Cardiac muscle cell (in vitro differentiated cells and primary cell): ENCODE data around the gene ACOT13. TPM values are rescaled to one million over a fixed set of nuclear protein-coding genes. Genes with fewer than 3 reads are reported as not detected.
A peak's percentile ranks its signal among the peaks of the same experiment; 100 is the strongest.
"Not testable (repeated sequence)": the region's sequence is repeated elsewhere in the genome, so short reads cannot be mapped to it uniquely, and the experiment has no call there.

Experiments
- DNase-seq, 2 donors: peaks; one replicate each; pipeline versions ENCODE4 v3.0.0 to v3.0.0-alpha.2; 2010 to 2017; ENCODE audit warnings: low read depth in 1 of 2, low spot score in 1 of 2
- H3K27ac ChIP-seq: fragments of 200-600 bp; sonication (generic); 2 replicates; pipeline ENCODE4 v1.5.1; 2016
- H3K27me3 ChIP-seq: fragments of 200-600 bp; sonication (generic); 2 replicates; pipeline ENCODE4 v1.6.0; 2016; ENCODE audit warnings: control low read depth
- H3K36me3 ChIP-seq: fragments of 200-600 bp; sonication (generic); 2 replicates; pipeline ENCODE4 v1.5.1; 2016; ENCODE audit warnings: control low read depth
- H3K4me1 ChIP-seq: fragments of 200-600 bp; sonication (generic); 2 replicates; pipeline ENCODE4 v1.8.1; 2017; ENCODE audit warnings: low read depth, mild to moderate bottlenecking, mixed run types
- H3K4me3 ChIP-seq: fragments of 200-600 bp; sonication (generic); 2 replicates; pipeline ENCODE4 v1.5.1; 2016; ENCODE audit warnings: mild to moderate bottlenecking
- H3K9me3 ChIP-seq: fragments of 200-600 bp; sonication (generic); 2 replicates; pipeline ENCODE4 v1.5.1; 2017; ENCODE audit warnings: low read depth, mild to moderate bottlenecking, control low read depth
- CTCF ChIP-seq: IDR thresholded peaks from 2 replicates; pipeline ENCODE4 v1.5.1; 2012; ENCODE audit warnings: low read depth, mild to moderate bottlenecking, low read length
- polyA plus RNA-seq: library from polyadenylated mRNA; unstranded; fragments of >200 nt; fragmentation: Nextera tagmentation; extraction: Ambion mirVana; gene quantifications from 2 replicates; pipeline ENCODE4 v1.2.1, GENCODE V29; 2016
- total RNA-seq: library from RNA; depleted of rRNA; stranded (reverse); fragments of >200 nt; gene quantifications from 2 replicates; pipeline ENCODE4 v1.2.3, GENCODE V29; 2016

Gene ACOT13
- total and polyA plus RNA-seq, 2 experiments from 2014 or later: 30.7 to 127 TPM

- Histone ChIP-seq H3K27me3 (no peaks in the 10 kb centered on the region), H3K36me3 (peaks cover 30% of the 10 kb centered on the region), H3K4me3 (no peak overlapping the region), H3K27ac (peak overlapping the region; percentile 73), H3K9me3 (no peaks in the 10 kb centered on the region), H3K4me1 (peaks cover 26% of the 10 kb centered on the region)
- no peak for DNase-seq
- no peak for TF ChIP-seq CTCF
Observed at GRCh38 chr6:24655215-24655614, 11.7 kb upstream of the ACOT13 start.

- Histone ChIP-seq H3K9me3 (no peaks in the 10 kb centered on the region), H3K27me3 (no peaks in the 10 kb centered on the region), H3K27ac (no peak overlapping the region), H3K4me3 (no peak overlapping the region), H3K4me1 (peaks cover 15% of the 10 kb centered on the region), H3K36me3 (peaks cover 18% of the 10 kb centered on the region)
- TF ChIP-seq CTCF: no peak
- DNase-seq: peak in 1 of 2 donors; percentile 79
Observed at GRCh38 chr6:24658573-24659560, 8.0 kb upstream of the ACOT13 start.

GRCh38 chr6:24659561-24659960, 7.3 kb upstream of the ACOT13 start:
- DNase-seq: peak in 1 of 2 donors; percentile 45
- no peaks in the 10 kb centered on the region for H3K9me3 ChIP-seq
- H3K36me3 ChIP-seq: peaks cover 13% of the 10 kb centered on the region
- no peaks in the 10 kb centered on the region for H3K27me3 ChIP-seq
- H3K27ac ChIP-seq: no peak overlapping the region
- peaks cover 15% of the 10 kb centered on the region for H3K4me1 ChIP-seq
- H3K4me3 ChIP-seq: no peak overlapping the region
- TF ChIP-seq CTCF: no peak

GRCh38 chr6:24660105-24660504, 6.8 kb upstream of the ACOT13 start:
- no peak for TF ChIP-seq CTCF
- H3K27ac ChIP-seq: no peak overlapping the region
- no peaks in the 10 kb centered on the region for H3K9me3 ChIP-seq
- peaks cover 11% of the 10 kb centered on the region for H3K4me1 ChIP-seq
- H3K27me3 ChIP-seq: no peaks in the 10 kb centered on the region
- no peak overlapping the region for H3K4me3 ChIP-seq
- peaks cover 13% of the 10 kb centered on the region for H3K36me3 ChIP-seq
- DNase-seq: no peak

- H3K36me3 ChIP-seq: peaks cover 13% of the 10 kb centered on the region
- DNase-seq, H3K27me3 ChIP-seq, H3K27ac ChIP-seq, H3K4me1 ChIP-seq, H3K9me3 ChIP-seq, H3K4me3 ChIP-seq: not testable (repeated sequence)
Observed at GRCh38 chr6:24661759-24662158, 5.1 kb upstream of the ACOT13 start.

- DNase-seq: no peak
- Histone ChIP-seq H3K4me1 (no peaks in the 10 kb centered on the region), H3K36me3 (peaks cover 13% of the 10 kb centered on the region), H3K27ac (no peak overlapping the region), H3K9me3 (no peaks in the 10 kb centered on the region), H3K27me3 (no peaks in the 10 kb centered on the region), H3K4me3 (no peak overlapping the region)
- TF ChIP-seq CTCF: no peak
Observed at GRCh38 chr6:24662236-24662635, 4.6 kb upstream of the ACOT13 start.
